ENCODE data around the gene CHRDL2. TPM values are rescaled to one million over a fixed set of nuclear protein-coding genes. Genes with fewer than 3 reads are reported as not detected.

Gene CHRDL2
- polyA plus RNA-seq, 2 of the 4 experiments (the other 2 are of a cell fraction), result 2.3 to 5.8 TPM

- Histone ChIP-seq H3K4me3 (no peak overlapping the region), H3K9me3 (no peaks in the 10 kb centered on the region), H3K4me1 (peaks cover 32% of the 10 kb centered on the region), H3K4me2 (no peak overlapping the region), H3K27ac (peak overlapping the region; percentile 98 to 100)
- ATAC-seq (no peak), DNase-seq (ENCODE audit: low read depth in 1 of 2, low spot score in 1 of 2) (no peak), FAIRE-seq (no peak)
- whole genome bisulfite sequencing (ENCODE audit: missing lambda C conversion rate), result 91% methylated on average over 7 of the region's 7 CpGs
- POLR2A ChIA-PET, result interaction anchor here (0.6 to 0.8 kb wide), 2 partner anchors 30 to 40 kb away, joined by 3 to 4 read pairs; no protein-coding TSS in a partner anchor
- CTCF ChIA-PET, result interaction anchor here (0.9 to 20.4 kb wide), 6 partner anchors 17 to 69 kb away, joined by 3 to 281 read pairs (median 4); no protein-coding TSS in a partner anchor
- TF ChIP-seq, protein P1, sequence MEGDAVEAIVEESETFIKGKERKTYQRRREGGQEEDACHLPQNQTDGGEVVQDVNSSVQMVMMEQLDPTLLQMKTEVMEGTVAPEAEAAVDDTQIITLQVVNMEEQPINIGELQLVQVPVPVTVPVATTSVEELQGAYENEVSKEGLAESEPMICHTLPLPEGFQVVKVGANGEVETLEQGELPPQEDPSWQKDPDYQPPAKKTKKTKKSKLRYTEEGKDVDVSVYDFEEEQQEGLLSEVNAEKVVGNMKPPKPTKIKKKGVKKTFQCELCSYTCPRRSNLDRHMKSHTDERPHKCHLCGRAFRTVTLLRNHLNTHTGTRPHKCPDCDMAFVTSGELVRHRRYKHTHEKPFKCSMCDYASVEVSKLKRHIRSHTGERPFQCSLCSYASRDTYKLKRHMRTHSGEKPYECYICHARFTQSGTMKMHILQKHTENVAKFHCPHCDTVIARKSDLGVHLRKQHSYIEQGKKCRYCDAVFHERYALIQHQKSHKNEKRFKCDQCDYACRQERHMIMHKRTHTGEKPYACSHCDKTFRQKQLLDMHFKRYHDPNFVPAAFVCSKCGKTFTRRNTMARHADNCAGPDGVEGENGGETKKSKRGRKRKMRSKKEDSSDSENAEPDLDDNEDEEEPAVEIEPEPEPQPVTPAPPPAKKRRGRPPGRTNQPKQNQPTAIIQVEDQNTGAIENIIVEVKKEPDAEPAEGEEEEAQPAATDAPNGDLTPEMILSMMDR (IDR thresholded peaks at IDR 0.05), result no peak
- TF ChIP-seq EHMT2 (IDR thresholded peaks at IDR 0.05; ENCODE audit: low read depth), result no peak
- TF ChIP-seq POLR2A (IDR thresholded peaks at IDR 0.05; ENCODE audit: low read length), result no peak
- no peak for TF ChIP-seq HMGXB4 (CRISPR knock-in tag; IDR thresholded peaks at IDR 0.05; ENCODE audit: borderline replicate concordance)
- no peak for TF ChIP-seq RCOR1 (IDR thresholded peaks at IDR 0.05; ENCODE audit: low read depth, low read length)
- TF ChIP-seq NR3C1 (IDR thresholded peaks at IDR 0.05), result no peak
- TF ChIP-seq GATA3 (IDR thresholded peaks at IDR 0.05; ENCODE audit: borderline replicate concordance), result no peak
- TF ChIP-seq, protein P2, sequence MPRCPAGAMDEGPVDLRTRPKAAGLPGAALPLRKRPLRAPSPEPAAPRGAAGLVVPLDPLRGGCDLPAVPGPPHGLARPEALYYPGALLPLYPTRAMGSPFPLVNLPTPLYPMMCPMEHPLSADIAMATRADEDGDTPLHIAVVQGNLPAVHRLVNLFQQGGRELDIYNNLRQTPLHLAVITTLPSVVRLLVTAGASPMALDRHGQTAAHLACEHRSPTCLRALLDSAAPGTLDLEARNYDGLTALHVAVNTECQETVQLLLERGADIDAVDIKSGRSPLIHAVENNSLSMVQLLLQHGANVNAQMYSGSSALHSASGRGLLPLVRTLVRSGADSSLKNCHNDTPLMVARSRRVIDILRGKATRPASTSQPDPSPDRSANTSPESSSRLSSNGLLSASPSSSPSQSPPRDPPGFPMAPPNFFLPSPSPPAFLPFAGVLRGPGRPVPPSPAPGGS (IDR thresholded peaks at IDR 0.05), result no peak
- TF ChIP-seq ESRRA (IDR thresholded peaks at IDR 0.05; ENCODE audit: borderline replicate concordance, low read length), result no peak
Measured at GRCh38 chr11:74670171-74670570, 61.1 kb downstream of the CHRDL2 start.

DNA sequence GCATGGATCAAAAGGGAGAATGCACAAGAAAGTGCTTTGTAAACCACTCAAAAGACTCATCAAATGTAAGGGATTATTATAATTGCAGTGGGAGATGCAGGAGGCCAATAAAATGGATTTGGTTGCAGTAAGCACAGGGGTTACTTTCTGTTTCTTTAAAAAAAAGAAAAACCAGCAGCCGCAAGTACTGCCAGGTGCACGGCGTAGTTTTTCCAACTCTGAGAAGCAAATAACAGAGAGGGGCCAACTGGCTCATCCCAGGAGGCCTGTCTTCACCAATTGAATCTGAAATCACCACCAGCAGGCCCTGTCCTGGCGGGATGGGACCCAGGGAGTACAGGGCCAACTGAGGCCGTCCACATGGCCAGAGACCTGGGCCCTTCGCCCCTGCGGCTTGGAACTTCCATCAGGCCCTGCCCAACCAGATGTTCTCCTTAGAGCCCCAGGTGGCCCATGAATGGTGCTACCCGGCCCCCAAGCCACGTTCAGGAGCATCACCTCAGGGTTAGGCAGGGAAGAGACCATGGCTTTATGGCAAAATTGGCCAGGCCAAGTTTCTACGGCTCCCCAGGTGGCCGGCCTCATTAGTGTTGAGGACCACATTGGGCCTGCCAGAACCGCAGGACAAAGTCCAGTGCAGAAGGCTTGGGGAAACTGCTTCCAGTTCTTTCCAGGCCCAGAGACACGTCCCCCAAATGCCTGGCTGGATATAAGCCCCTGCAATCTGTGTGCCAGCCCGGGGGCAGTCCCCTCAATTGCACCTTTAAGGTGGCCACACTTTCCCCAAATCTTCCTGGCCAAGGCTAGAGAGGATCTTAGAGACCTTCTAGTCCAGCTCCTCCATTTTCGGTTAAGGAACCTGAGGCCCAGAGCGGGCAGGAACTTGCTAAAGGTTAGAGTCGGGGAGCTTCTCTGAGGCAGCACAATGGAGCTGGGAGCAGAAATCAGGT lies 61.7 kb downstream of the CHRDL2 start:
- 95% methylated on average over 14 of the region's 17 CpGs for WGBS (ENCODE audit: missing lambda C conversion rate)
- TF ChIP-seq, protein P3, sequence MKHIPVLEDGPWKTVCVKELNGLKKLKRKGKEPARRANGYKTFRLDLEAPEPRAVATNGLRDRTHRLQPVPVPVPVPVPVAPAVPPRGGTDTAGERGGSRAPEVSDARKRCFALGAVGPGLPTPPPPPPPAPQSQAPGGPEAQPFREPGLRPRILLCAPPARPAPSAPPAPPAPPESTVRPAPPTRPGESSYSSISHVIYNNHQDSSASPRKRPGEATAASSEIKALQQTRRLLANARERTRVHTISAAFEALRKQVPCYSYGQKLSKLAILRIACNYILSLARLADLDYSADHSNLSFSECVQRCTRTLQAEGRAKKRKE (CRISPR knock-in tag; IDR thresholded peaks at IDR 0.05; ENCODE audit: low read depth), result no peak
- TF ChIP-seq SREBF2 (IDR thresholded peaks at IDR 0.05) (no peak), HOXB5 (CRISPR knock-in tag; IDR thresholded peaks at IDR 0.05) (no peak), HOXB13 (CRISPR knock-in tag; IDR thresholded peaks at IDR 0.05; ENCODE audit: low read depth) (no peak), GATA3 (IDR thresholded peaks at IDR 0.05; ENCODE audit: borderline replicate concordance) (no peak), TFCP2L1 (CRISPR knock-in tag; IDR thresholded peaks at IDR 0.05) (no peak), RCOR1 (IDR thresholded peaks at IDR 0.05; ENCODE audit: low read depth, low read length) (no peak), CHD2 (IDR thresholded peaks at IDR 0.05; ENCODE audit: low read length, partially characterized antibody) (no peak), RARB (CRISPR knock-in tag; IDR thresholded peaks at IDR 0.05) (no peak), POLR2AphosphoS2 (conservative IDR thresholded peaks at IDR 0.05; ENCODE audit: low read length) (no peak), CEBPB (IDR thresholded peaks at IDR 0.05) (no peak), ZFP36 (IDR thresholded peaks at IDR 0.05; ENCODE audit: borderline replicate concordance, partially characterized antibody) (no peak)
- TF ChIP-seq, protein P1 (IDR thresholded peaks at IDR 0.05), result no peak
- ChIA-PET POLR2A (interaction anchor here (0.8 kb wide), 1 partner anchor 41 kb away, joined by 3 read pairs; no protein-coding TSS in a partner anchor), CTCF (interaction anchor here (0.9 to 20.4 kb wide), 6 partner anchors 18 to 70 kb away, joined by 3 to 281 read pairs (median 4); no protein-coding TSS in a partner anchor)
- H3K4me2 ChIP-seq, result no peak overlapping the region
- H3K4me3 ChIP-seq, result no peak overlapping the region
- H3K9me3 ChIP-seq, result no peaks in the 10 kb centered on the region
- peaks cover 28% of the 10 kb centered on the region for H3K4me1 ChIP-seq
- H3K27ac ChIP-seq, result peak overlapping the region; percentile 98 to 100
- FAIRE-seq, result no peak
- no peak for DNase-seq (ENCODE audit: low read depth in 1 of 2, low spot score in 1 of 2)
- ATAC-seq, result no peak

Measured in A549 (cell line).